ENCODE measurements around the gene SYNRG.

The SYNRG gene

GRCh38 chr17:37551788-37552187, 57.4 kb downstream of the SYNRG start:
- TF ChIP-seq ZBTB7A (IDR thresholded peaks at IDR 0.05; ENCODE audit: low read depth) (no peak), TAF1 (IDR thresholded peaks at IDR 0.05; ENCODE audit: low read depth) (no peak), TCF12 (IDR thresholded peaks at IDR 0.05; ENCODE audit: low read depth) (no peak), TEAD4 (IDR thresholded peaks at IDR 0.05) (no peak), MAX (IDR thresholded peaks at IDR 0.05) (no peak)

- TF ChIP-seq ZBTB7A (IDR thresholded peaks at IDR 0.05; ENCODE audit: low read depth) (no peak), TEAD4 (IDR thresholded peaks at IDR 0.05) (no peak), MAX (IDR thresholded peaks at IDR 0.05) (no peak), TAF1 (IDR thresholded peaks at IDR 0.05; ENCODE audit: low read depth) (no peak), YY1 (IDR thresholded peaks at IDR 0.05; ENCODE audit: low read depth) (no peak), TCF12 (IDR thresholded peaks at IDR 0.05; ENCODE audit: low read depth) (no peak), REST (IDR thresholded peaks at IDR 0.05; ENCODE audit: low read depth) (no peak), FOXM1 (IDR thresholded peaks at IDR 0.05; ENCODE audit: borderline replicate concordance, low read depth) (no peak)
These were observed 61.2 kb downstream of the SYNRG start for GRCh38 chr17:37547986-37548385.

- no peak for TF ChIP-seq EP300 (IDR thresholded peaks at IDR 0.05; ENCODE audit: borderline replicate concordance)
- TF ChIP-seq MAX (IDR thresholded peaks at IDR 0.05), result no peak
- no peak for TF ChIP-seq NFIC (IDR thresholded peaks at IDR 0.05)
- no peak for TF ChIP-seq EGR1 (IDR thresholded peaks at IDR 0.05)
- no peak for TF ChIP-seq ZBTB7A (IDR thresholded peaks at IDR 0.05; ENCODE audit: low read depth)
- TF ChIP-seq USF1 (IDR thresholded peaks at IDR 0.05), result no peak
- TF ChIP-seq CEBPB (IDR thresholded peaks at IDR 0.05), result no peak
- no peak for TF ChIP-seq TEAD4 (IDR thresholded peaks at IDR 0.05)
- TF ChIP-seq FOXM1 (IDR thresholded peaks at IDR 0.05; ENCODE audit: borderline replicate concordance, low read depth), result no peak
- no peak for TF ChIP-seq REST (IDR thresholded peaks at IDR 0.05; ENCODE audit: low read depth)
- no peak for TF ChIP-seq TCF12 (IDR thresholded peaks at IDR 0.05; ENCODE audit: low read depth)
- TF ChIP-seq TAF1 (IDR thresholded peaks at IDR 0.05; ENCODE audit: low read depth), result no peak
- TF ChIP-seq YY1 (IDR thresholded peaks at IDR 0.05; ENCODE audit: low read depth), result no peak
These were observed 62.9 kb downstream of the SYNRG start for GRCh38 chr17:37546302-37546701.

GRCh38 chr17:37545486-37545885, 63.7 kb downstream of the SYNRG start:
- TF ChIP-seq REST (IDR thresholded peaks at IDR 0.05; ENCODE audit: low read depth) (no peak), USF1 (IDR thresholded peaks at IDR 0.05) (no peak), ZBTB7A (IDR thresholded peaks at IDR 0.05; ENCODE audit: low read depth) (no peak), EGR1 (IDR thresholded peaks at IDR 0.05) (no peak), TEAD4 (IDR thresholded peaks at IDR 0.05) (no peak), EP300 (IDR thresholded peaks at IDR 0.05; ENCODE audit: borderline replicate concordance) (no peak), MAX (IDR thresholded peaks at IDR 0.05) (no peak), CEBPB (IDR thresholded peaks at IDR 0.05) (no peak), RAD21 (IDR thresholded peaks at IDR 0.05; ENCODE audit: low read depth) (no peak), NFIC (IDR thresholded peaks at IDR 0.05) (no peak), YY1 (IDR thresholded peaks at IDR 0.05; ENCODE audit: low read depth) (no peak), FOXM1 (IDR thresholded peaks at IDR 0.05; ENCODE audit: borderline replicate concordance, low read depth) (no peak), TAF1 (IDR thresholded peaks at IDR 0.05; ENCODE audit: low read depth) (no peak), TCF12 (IDR thresholded peaks at IDR 0.05; ENCODE audit: low read depth) (no peak), CREB1 (IDR thresholded peaks at IDR 0.05; ENCODE audit: low read depth) (no peak)
